Endodermal cell (in vitro differentiated cells): ENCODE results near the gene LMF1. TPM values are rescaled to one million over a fixed set of nuclear protein-coding genes. Genes with fewer than 3 reads are reported as not detected.
"Not testable (repeated sequence)": the region's sequence is repeated elsewhere in the genome, so short reads cannot be mapped to it uniquely, and the experiment has no call there.

Experiments
- DNase-seq: peaks from one replicate; pipeline ENCODE4 v3.0.0-alpha.2; 2017
- H3K27ac ChIP-seq: 2 replicates; pipeline ENCODE4 v1.5.1; 2013; ENCODE audit warnings: mild to moderate bottlenecking, low read depth, low read length, moderate library complexity
- H3K27me3 ChIP-seq: 2 replicates; pipeline ENCODE4 v1.6.1; 2013; ENCODE audit warnings: mild to moderate bottlenecking, low read length, moderate library complexity; ENCODE audit not compliant: insufficient read depth, control insufficient read depth, poor library complexity, severe bottlenecking
- H3K36me3 ChIP-seq: 2 replicates; pipeline ENCODE4 v1.7.0; 2013; ENCODE audit warnings: mild to moderate bottlenecking, low read length, moderate library complexity; ENCODE audit not compliant: control insufficient read depth, insufficient read depth
- H3K4me1 ChIP-seq: one replicate; pipeline ENCODE4 v1.7.0; 2013; ENCODE audit warnings: low read length; ENCODE audit not compliant: control insufficient read depth, insufficient read depth
- H3K4me3 ChIP-seq: 2 replicates; pipeline ENCODE4 v1.5.1; 2013; ENCODE audit warnings: mild to moderate bottlenecking, low read length, moderate library complexity
- H3K9ac ChIP-seq: 2 replicates; pipeline ENCODE4 v1.6.1; 2013; ENCODE audit warnings: mild to moderate bottlenecking, low read length, moderate library complexity; ENCODE audit not compliant: poor library complexity, severe bottlenecking; ENCODE audit errors: extremely low read depth
- H3K9me3 ChIP-seq: 2 replicates; pipeline ENCODE4 v1.6.1; 2013; ENCODE audit warnings: mild to moderate bottlenecking, low read length, moderate library complexity; ENCODE audit not compliant: control insufficient read depth
- H3K27ac Mint-ChIP-seq: 2 replicates; pipeline ENCODE4 v1.8.0; 2020; ENCODE audit warnings: mixed read lengths
- H3K27me3 Mint-ChIP-seq: 2 replicates; pipeline ENCODE4 v1.8.0; 2021; ENCODE audit warnings: mild to moderate bottlenecking, mixed read lengths; ENCODE audit not compliant: insufficient read depth
- H3K36me3 Mint-ChIP-seq: 2 replicates; pipeline ENCODE4 v1.8.0; 2020; ENCODE audit warnings: low read depth, mixed read lengths
- H3K4me1 Mint-ChIP-seq: 2 replicates; pipeline ENCODE4 v1.8.0; 2020; ENCODE audit warnings: mixed read lengths
- H3K4me3 Mint-ChIP-seq: 2 replicates; pipeline ENCODE4 v1.8.0; 2020; ENCODE audit warnings: mild to moderate bottlenecking, moderate library complexity, mixed read lengths
- H3K9me3 Mint-ChIP-seq: 2 replicates; pipeline ENCODE4 v1.8.0; 2020; ENCODE audit warnings: mild to moderate bottlenecking, mixed read lengths
- WGBS, 2 experiments: methylation state at CpG; one replicate each; pipeline versions ENCODE4 v1.1.5 to v1.1.7; 2013; ENCODE audit warnings: missing lambda C conversion rate in 2 of 2, mixed read lengths in 1 of 2; ENCODE audit not compliant: insufficient coverage in 1 of 2, insufficient read length in 1 of 2; 5-methylcytosine and 5-hydroxymethylcytosine counted together
- total RNA-seq, 2 donors: library from RNA; stranded (reverse); fragmentation: NEBNext Ultra II Directional in 1 of 2; extraction: Animal tissue kit (Norgen Biotek cat#: 25700) in 1 of 2; gene quantifications; 2 replicates in 1 of 2; 3 replicates in 1 of 2; pipeline ENCODE4 v1.2.1, GENCODE V29; 2021
- TF ChIP-seq, protein P1 (sequence below): fragments of 200-600 bp; sonication (generic); conservative IDR thresholded peaks from 2 replicates; pipeline ENCODE4 v1.5.0; 2021; ENCODE audit warnings: antibody characterized with exemption, mild to moderate bottlenecking

LMF1 gene
- total RNA-seq, 2 donors from 2014 or later, result 13.7 to 15.1 TPM

DNA sequence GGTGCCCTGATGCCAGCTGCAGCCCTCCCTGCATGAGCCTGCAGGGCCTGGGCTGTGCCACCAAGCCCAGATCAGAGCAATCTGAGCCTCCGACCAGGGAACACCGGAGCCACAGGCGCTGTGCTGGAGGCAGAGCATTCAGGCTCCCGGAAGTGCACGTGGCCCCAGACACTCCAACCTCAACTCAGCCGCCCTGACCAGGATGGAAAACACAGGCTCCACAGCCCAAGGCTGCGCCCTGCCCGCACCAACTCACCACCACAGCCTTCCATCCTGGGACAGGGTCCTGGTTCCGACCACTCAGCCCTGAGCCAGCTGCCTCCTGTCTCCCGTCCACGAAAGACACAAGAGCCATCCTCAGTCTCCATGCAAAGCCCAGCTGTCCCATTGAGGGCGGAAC, 18.5 kb downstream of the LMF1 start:
- 86 to 100% methylated on average over 3 to 12 of the region's 12 CpGs for WGBS, 2 experiments
- TF ChIP-seq, protein P1, sequence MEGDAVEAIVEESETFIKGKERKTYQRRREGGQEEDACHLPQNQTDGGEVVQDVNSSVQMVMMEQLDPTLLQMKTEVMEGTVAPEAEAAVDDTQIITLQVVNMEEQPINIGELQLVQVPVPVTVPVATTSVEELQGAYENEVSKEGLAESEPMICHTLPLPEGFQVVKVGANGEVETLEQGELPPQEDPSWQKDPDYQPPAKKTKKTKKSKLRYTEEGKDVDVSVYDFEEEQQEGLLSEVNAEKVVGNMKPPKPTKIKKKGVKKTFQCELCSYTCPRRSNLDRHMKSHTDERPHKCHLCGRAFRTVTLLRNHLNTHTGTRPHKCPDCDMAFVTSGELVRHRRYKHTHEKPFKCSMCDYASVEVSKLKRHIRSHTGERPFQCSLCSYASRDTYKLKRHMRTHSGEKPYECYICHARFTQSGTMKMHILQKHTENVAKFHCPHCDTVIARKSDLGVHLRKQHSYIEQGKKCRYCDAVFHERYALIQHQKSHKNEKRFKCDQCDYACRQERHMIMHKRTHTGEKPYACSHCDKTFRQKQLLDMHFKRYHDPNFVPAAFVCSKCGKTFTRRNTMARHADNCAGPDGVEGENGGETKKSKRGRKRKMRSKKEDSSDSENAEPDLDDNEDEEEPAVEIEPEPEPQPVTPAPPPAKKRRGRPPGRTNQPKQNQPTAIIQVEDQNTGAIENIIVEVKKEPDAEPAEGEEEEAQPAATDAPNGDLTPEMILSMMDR, result no peak
- H3K36me3 Mint-ChIP-seq, result peaks cover 9% of the 10 kb centered on the region
- DNase-seq, result no peak
- H3K9me3 Mint-ChIP-seq, result peaks cover 4% of the 10 kb centered on the region
- H3K27ac Mint-ChIP-seq, result no peak overlapping the region
- Histone ChIP-seq H3K27me3 (no peaks in the 10 kb centered on the region), H3K4me1 (no peaks in the 10 kb centered on the region), H3K9me3 (no peaks in the 10 kb centered on the region), H3K4me3 (no peak overlapping the region), H3K27ac (no peak overlapping the region), H3K36me3 (no peaks in the 10 kb centered on the region), H3K9ac (no peak overlapping the region)
- H3K4me1 Mint-ChIP-seq, result no peaks in the 10 kb centered on the region
- H3K27me3 Mint-ChIP-seq, result no peaks in the 10 kb centered on the region
- no peak overlapping the region for H3K4me3 Mint-ChIP-seq

- Histone ChIP-seq H3K36me3 (no peaks in the 10 kb centered on the region), H3K9me3 (no peaks in the 10 kb centered on the region), H3K27ac (no peak overlapping the region), H3K9ac (no peak overlapping the region), H3K4me1 (no peaks in the 10 kb centered on the region), H3K4me3 (no peak overlapping the region), H3K27me3 (no peaks in the 10 kb centered on the region)
- H3K9me3 Mint-ChIP-seq, result peaks cover 4% of the 10 kb centered on the region
- no peak for DNase-seq
- no peaks in the 10 kb centered on the region for H3K27me3 Mint-ChIP-seq
- no peaks in the 10 kb centered on the region for H3K4me1 Mint-ChIP-seq
- WGBS, 2 experiments, result 88 to 90% methylated on average over 16 to 22 of the region's 22 CpGs
- no peak overlapping the region for H3K27ac Mint-ChIP-seq
- H3K4me3 Mint-ChIP-seq, result no peak overlapping the region
- H3K36me3 Mint-ChIP-seq, result peaks cover 13% of the 10 kb centered on the region
- TF ChIP-seq, protein P1, result no peak
Measured at GRCh38 chr16:951660-952301, 19.0 kb downstream of the LMF1 start.

GRCh38 chr16:950733-951573, 19.8 kb downstream of the LMF1 start:
- not testable (repeated sequence) for H3K27me3 ChIP-seq, H3K27me3 Mint-ChIP-seq, H3K4me1 Mint-ChIP-seq, H3K27ac ChIP-seq, H3K9me3 ChIP-seq, H3K4me1 ChIP-seq, H3K9ac ChIP-seq, DNase-seq, H3K4me3 ChIP-seq, H3K27ac Mint-ChIP-seq, H3K36me3 ChIP-seq, H3K4me3 Mint-ChIP-seq, H3K9me3 Mint-ChIP-seq
- peaks cover 15% of the 10 kb centered on the region for H3K36me3 Mint-ChIP-seq
- 87 to 89% methylated on average over 24 to 27 of the region's 27 CpGs for WGBS, 2 experiments

- not testable (repeated sequence) for H3K27me3 ChIP-seq
Measured at GRCh38 chr16:948767-949166, 22.0 kb downstream of the LMF1 start.

DNA sequence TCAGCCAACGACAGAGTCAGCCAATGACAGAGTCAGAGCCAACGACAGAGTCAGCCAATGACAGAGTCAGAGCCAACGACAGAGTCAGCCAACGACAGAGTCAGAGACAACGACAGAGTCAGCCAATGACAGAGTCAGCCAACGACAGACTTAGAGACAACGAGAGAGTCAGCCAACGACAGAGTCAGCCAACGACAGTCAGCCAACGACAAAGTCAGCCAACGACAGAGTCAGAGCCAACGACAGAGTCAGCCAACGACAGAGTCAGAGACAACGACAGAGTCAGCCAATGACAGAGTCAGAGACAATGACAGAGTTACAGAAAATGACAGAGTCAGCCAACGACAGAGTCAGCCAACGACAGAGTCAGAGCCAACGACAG, 22.9 kb downstream of the LMF1 start:
- H3K36me3 Mint-ChIP-seq, result peaks cover 29% of the 10 kb centered on the region
- not testable (repeated sequence) for H3K27ac ChIP-seq, H3K9me3 ChIP-seq, H3K4me3 ChIP-seq, H3K27me3 ChIP-seq, H3K27ac Mint-ChIP-seq, DNase-seq, H3K4me1 ChIP-seq, H3K4me1 Mint-ChIP-seq, H3K4me3 Mint-ChIP-seq, H3K9ac ChIP-seq, H3K27me3 Mint-ChIP-seq, H3K36me3 ChIP-seq
- 89 to 91% methylated on average over 16 to 17 of the region's 17 CpGs for WGBS, 2 experiments
- peaks cover 11% of the 10 kb centered on the region for H3K9me3 Mint-ChIP-seq

More at GRCh38 chr16:948767-949166, 22.0 kb downstream of the LMF1 start:
- not testable (repeated sequence) for H3K27ac ChIP-seq, H3K36me3 ChIP-seq, H3K27me3 Mint-ChIP-seq, H3K4me3 Mint-ChIP-seq, DNase-seq, H3K9ac ChIP-seq, H3K9me3 ChIP-seq, H3K4me3 ChIP-seq, H3K4me1 ChIP-seq, H3K27ac Mint-ChIP-seq, H3K4me1 Mint-ChIP-seq, H3K9me3 Mint-ChIP-seq
- peaks cover 26% of the 10 kb centered on the region for H3K36me3 Mint-ChIP-seq
- WGBS, 2 experiments, result 88 to 94% methylated on average over 11 to 18 of the region's 18 CpGs
